K562 (cell line): Measurements from ENCODE around the gene ADM. TPM values are rescaled to one million over a fixed set of nuclear protein-coding genes. Genes with fewer than 3 reads are reported as not detected.

Experiments
- ATAC-seq: fragments of 200-7000 bp; cut with Tn5 transposase; 3 replicates; pipeline ENCODE4 v1.9.1; 2020; ENCODE audit warnings: moderate library complexity
- BruUV-seq: library from RNA; stranded (reverse); fragments of 400-500 nt; replicated peaks from 2 replicates; lab custom pipeline; 2021; lab: Mats Ljungman, UMichigan
- CTCF ChIA-PET: fragments of 300-600 bp; formaldehyde crosslinking; extraction: SDS; loops from one replicate; lab custom pipeline; 2021; ENCODE audit warnings: low intra/inter-chr PET ratio; lab: Yijun Ruan, JAX
- POLR2A ChIA-PET: fragments of 300-600, 350-650 bp; sonication (Branson Sonifier 250); formaldehyde crosslinking; extraction: SDS; loops from one replicate; lab custom pipeline; 2021; ENCODE audit warnings: antibody characterized with exemption, inconsistent platforms; lab: Yijun Ruan, JAX
- DNase-seq, 4 experiments: peaks; one replicate each; pipeline versions ENCODE4 v3.0.0 to v3.0.0-alpha.2; 2011 to 2018; ENCODE audit warnings: low spot score in 3 of 4, mixed read lengths in 3 of 4; ENCODE audit errors: extremely low read depth in 1 of 4
- FAIRE-seq: peaks from 2 replicates; lab custom pipeline; 2011; peaks lifted over from hg19 to GRCh38; lab: Jason Lieb, UNC
- H2AFZ ChIP-seq: 2 replicates; pipeline ENCODE4 v1.6.0; 2011; ENCODE audit warnings: low read depth, low read length, control low read depth, inconsistent platforms
- H3K27ac ChIP-seq: fragments of 200-600 bp; 3 replicates; pipeline ENCODE4 v1.8.0; 2011; ENCODE audit warnings: low read depth, mild to moderate bottlenecking, control low read depth, inconsistent platforms, low read length, moderate library complexity, mixed read lengths; ENCODE audit errors: extremely low read depth
- H3K27me3 ChIP-seq, 2 experiments: fragments of 300-600 bp in 1 of 2; 2 replicates in 1 of 2; 3 replicates in 1 of 2; pipeline versions ENCODE4 v1.6.0 to v1.8.0; 2011; ENCODE audit warnings: inconsistent platforms in 2 of 2, low read length in 2 of 2, mild to moderate bottlenecking in 1 of 2, mixed read lengths in 1 of 2, moderate library complexity in 1 of 2; ENCODE audit not compliant: control insufficient read depth in 2 of 2, insufficient read depth in 2 of 2
- H3K36me3 ChIP-seq: fragments of 300-600 bp; 3 replicates; pipeline ENCODE4 v1.8.0; 2011; ENCODE audit warnings: mild to moderate bottlenecking, low read length, inconsistent platforms; ENCODE audit not compliant: control insufficient read depth, insufficient read depth
- H3K4me1 ChIP-seq, 2 experiments: fragments of 200-600 bp in 1 of 2; replicated peaks in 1 of 2; 2 replicates in 1 of 2; 3 replicates in 1 of 2; pipeline versions ENCODE4 v1.5.1 to v1.8.0; 2011; ENCODE audit warnings: inconsistent platforms in 2 of 2, low read length in 2 of 2, mild to moderate bottlenecking in 1 of 2, mixed read lengths in 1 of 2, moderate library complexity in 1 of 2; ENCODE audit not compliant: control insufficient read depth in 2 of 2, insufficient read depth in 2 of 2
- H3K4me2 ChIP-seq: 2 replicates; pipeline ENCODE4 v1.6.1; 2011; ENCODE audit warnings: low read length, control low read depth, inconsistent platforms, mixed read lengths; ENCODE audit not compliant: insufficient read depth
- H3K4me3 ChIP-seq: fragments of 200-600 bp; sonication (generic), shearing (Covaris generic); 2 replicates; pipeline ENCODE4 v1.5.1; 2016; ENCODE audit warnings: control low read depth, inconsistent platforms
- H3K79me2 ChIP-seq: fragments of 200-600 bp; 3 replicates; pipeline ENCODE4 v1.8.0; 2011; ENCODE audit warnings: low read length, inconsistent platforms; ENCODE audit not compliant: control insufficient read depth, insufficient read depth
- H3K9ac ChIP-seq, 2 experiments: 2 replicates each; pipeline versions ENCODE4 v1.6.0 to v1.6.1; 2011; ENCODE audit warnings: low read depth in 2 of 2, low read length in 2 of 2, control low read depth in 1 of 2, inconsistent platforms in 1 of 2, mild to moderate bottlenecking in 1 of 2, mixed read lengths in 1 of 2; ENCODE audit not compliant: insufficient read depth in 1 of 2
- H3K9me1 ChIP-seq: one replicate; pipeline ENCODE4 v1.6.0; 2011; ENCODE audit warnings: inconsistent platforms, mild to moderate bottlenecking, low read length, moderate library complexity; ENCODE audit not compliant: control insufficient read depth, insufficient read depth
- H3K9me3 ChIP-seq: replicated peaks from 2 replicates; pipeline ENCODE4 v1.5.1; 2011; ENCODE audit warnings: low read depth, low read length, inconsistent platforms; ENCODE audit not compliant: control insufficient read depth, insufficient read depth
- H4K20me1 ChIP-seq: replicated peaks from 2 replicates; pipeline ENCODE4 v1.6.1; 2011; ENCODE audit warnings: low read length, inconsistent platforms, mixed read lengths; ENCODE audit not compliant: control insufficient read depth, insufficient read depth
- DACH1 ChIP-seq: fragments of 450-650 bp; IDR thresholded peaks from 2 replicates; pipeline ENCODE4 v1.6.1; 2018; ENCODE audit not compliant: partially characterized antibody
- E2F3 ChIP-seq: fragments of 250-450 bp; sonication (Bioruptor Pico); IDR thresholded peaks from 2 replicates; pipeline ENCODE4 v1.4.0; 2020; ENCODE audit warnings: mild to moderate bottlenecking
- ILF3 ChIP-seq: fragments of 450-650 bp; IDR thresholded peaks from 2 replicates; pipeline ENCODE4 v1.6.1; 2018; ENCODE audit warnings: antibody characterized with exemption, mild to moderate bottlenecking, moderate library complexity, borderline replicate concordance
- KDM2B ChIP-seq: fragments of 250-450 bp; sonication (Bioruptor Pico); IDR thresholded peaks from 2 replicates; pipeline ENCODE4 v1.8.0; 2021; ENCODE audit warnings: mild to moderate bottlenecking, moderate library complexity
- NR2C1 ChIP-seq, 2 experiments: fragments of 450-650 bp; IDR thresholded peaks; 2 replicates each; pipeline ENCODE4 v1.6.1; 2017; ENCODE audit warnings: mild to moderate bottlenecking in 2 of 2, antibody characterized with exemption in 1 of 2, inconsistent platforms in 1 of 2, missing compliant biosample characterization in 1 of 2, missing genetic modification characterization in 1 of 2
- STAT6 ChIP-seq: sonication (generic); formaldehyde crosslinking; IDR thresholded peaks from 2 replicates; pipeline ENCODE4 v1.8.1; 2023; ENCODE audit warnings: mild to moderate bottlenecking, missing genetic modification reagents
- TEAD2 ChIP-seq: fragments of 450-650 bp; IDR thresholded peaks from 2 replicates; pipeline ENCODE4 v1.6.1; 2016; ENCODE audit warnings: missing genetic modification characterization, control low read depth, missing compliant biosample characterization
- THRAP3 ChIP-seq: fragments of 450-650 bp; IDR thresholded peaks from 2 replicates; pipeline ENCODE4 v1.6.1; 2016; ENCODE audit warnings: mild to moderate bottlenecking, inconsistent platforms, borderline replicate concordance
- ZNF41 ChIP-seq: fragments of 250-450 bp; sonication (Bioruptor Pico); conservative IDR thresholded peaks from 2 replicates; pipeline ENCODE4 v1.4.0; 2020; ENCODE audit warnings: mild to moderate bottlenecking
- WGBS: fragments of 100-300 bp; shearing (Covaris generic); methylation state at CpG from one replicate; pipeline ENCODE4 v1.1.6; 2016; ENCODE audit warnings: low coverage, mixed read lengths; ENCODE audit not compliant: insufficient coverage; ENCODE audit errors: missing lambda C conversion rate; 5-methylcytosine and 5-hydroxymethylcytosine counted together
- in situ Hi-C: fragments of 300-500 bp; cut with MboI; formaldehyde crosslinking; loops from 4 replicates; pipeline ENCODE4 v1.15.0; 2018; ENCODE audit warnings: inconsistent platforms, mixed read lengths
- intact Hi-C: fragments of 100-400 bp; cut with micrococcal nuclease; formaldehyde crosslinking; loops from 2 replicates; pipeline ENCODE4 v1.14.2; 2022
- polyA plus RNA-seq, 8 experiments: library from polyadenylated mRNA; depleted of rRNA in 4 of 8; stranded (reverse) in 5 of 8; unstranded in 3 of 8; fragments of >200 nt; fragmentation: Nextera tagmentation in 2 of 8; fragmentation: Illumina TruSeq in 1 of 8; extraction: Ambion mirVana in 2 of 8; extraction: Trizol in 1 of 8; gene quantifications; 2 replicates each; pipeline versions ENCODE4 v1.2.1 to v1.2.3, GENCODE V29; 2011 to 2014; ENCODE audit warnings: inconsistent platforms in 1 of 8, missing spikeins in 1 of 8
- total RNA-seq, 7 experiments: library from RNA; depleted of rRNA in 6 of 7; stranded (reverse); fragments of >200 nt in 6 of 7; fragmentation: Illumina TruSeq in 2 of 7; extraction: Trizol in 2 of 7; gene quantifications; 2 replicates each; pipeline versions ENCODE4 v1.2.1 to v1.2.3, GENCODE V29; 2011 to 2021; ENCODE audit warnings: low replicate concordance in 1 of 7

ADM gene
- total and polyA plus RNA-seq, 9 of the 15 experiments (the other 6 are each of a cell fraction or from before 2014, with no cell fraction given): 0.23 to 0.49 (median 0.32) TPM; not detected in 6

DNA sequence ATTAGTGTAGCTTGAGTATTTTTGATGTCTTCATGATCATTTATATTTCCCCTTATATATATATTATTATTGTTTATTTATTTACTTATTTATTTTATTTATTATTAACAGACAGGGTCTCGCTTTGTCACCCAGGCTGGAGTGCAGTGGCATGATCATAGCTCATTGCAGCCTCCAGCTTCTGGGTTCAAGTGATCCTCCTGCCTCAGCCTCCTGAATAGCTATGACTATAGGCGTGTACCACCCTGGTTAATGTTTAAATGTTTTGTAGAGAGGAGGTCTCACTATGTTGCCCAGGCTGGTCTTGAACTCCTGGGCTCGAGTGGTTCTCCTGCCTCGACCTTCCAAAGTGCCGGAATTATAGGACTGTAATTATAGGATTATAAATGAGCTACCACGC is 10.2 kb downstream of the ADM start (continued):
- TF ChIP-seq TEAD2 (no peak), THRAP3 (no peak)

DNA sequence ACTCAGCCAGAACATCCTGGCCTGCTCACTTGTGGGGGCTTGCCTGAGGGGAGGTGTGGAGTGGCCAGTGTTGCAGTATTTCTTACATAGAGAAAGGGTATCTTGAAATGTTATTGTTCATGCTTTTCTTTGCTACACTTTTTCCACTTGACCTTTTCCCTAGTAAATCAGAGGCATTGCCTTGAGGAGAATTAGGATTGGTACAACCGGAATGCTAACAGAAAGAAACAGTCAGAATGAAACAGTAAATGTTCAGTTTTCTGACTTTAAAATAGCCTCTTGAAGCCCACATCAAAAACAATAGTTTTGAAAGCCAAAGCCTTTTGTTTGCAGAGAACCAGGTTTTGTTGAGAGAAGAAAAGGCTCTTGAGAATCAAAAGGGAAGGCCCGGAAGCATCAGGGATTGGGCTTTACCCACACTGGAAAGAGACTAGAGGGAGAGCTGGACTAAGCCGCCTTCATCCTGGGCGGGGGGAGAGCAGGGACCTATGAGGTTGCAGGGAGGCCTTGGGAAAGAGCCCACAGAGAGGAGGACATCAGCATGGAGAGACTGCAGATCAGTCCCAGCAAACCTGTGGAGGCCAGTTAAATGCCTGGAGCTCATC is 12.4 kb downstream of the ADM start:
- H4K20me1 ChIP-seq: no peaks in the 10 kb centered on the region
- 0% methylated on average over 4 of the region's 4 CpGs for WGBS
- H3K4me3 ChIP-seq: no peak overlapping the region
- intact Hi-C loops (loop anchor here (10.0 kb wide), 1 partner anchor 212 kb away; no protein-coding TSS in a partner anchor), in situ Hi-C loops (loop anchor here (10.0 to 25.0 kb wide), 2 partner anchors 455 to 552 kb away; no protein-coding TSS in a partner anchor)
- no peak for DNase-seq
- H3K36me3 ChIP-seq: no peaks in the 10 kb centered on the region
- H2AFZ ChIP-seq: no peak overlapping the region
- BruUV-seq: no TSS peak
- no peaks in the 10 kb centered on the region for H3K9me3 ChIP-seq
- no peak for FAIRE-seq
- no peaks in the 10 kb centered on the region for H3K4me1 ChIP-seq
- H3K4me2 ChIP-seq: no peak overlapping the region
- CTCF ChIA-PET: no interaction called here
- H3K27me3 ChIP-seq: peaks cover 0 to 4% of the 10 kb centered on the region in 2 experiments; a peak in 2 of 5 replicates
- no peak overlapping the region for H3K9ac ChIP-seq
- POLR2A ChIA-PET: interaction anchor here (0.8 to 2.4 kb wide), 3 partner anchors 9 to 14 kb away, joined by 4 to 8 read pairs (median 4); no protein-coding TSS in a partner anchor
- no peak overlapping the region for H3K27ac ChIP-seq
- no peaks in the 10 kb centered on the region for H3K9me1 ChIP-seq
- no peaks in the 10 kb centered on the region for H3K79me2 ChIP-seq
- no peak for TF ChIP-seq STAT6
- no peak for TF ChIP-seq ZNF41 (CRISPR knock-in tag)
- no peak for TF ChIP-seq NR2C1 (IDR thresholded peaks at IDR 0.05)
- TF ChIP-seq NR2C1 (tag; IDR thresholded peaks at IDR 0.05): no peak
- TF ChIP-seq ILF3: no peak
- TF ChIP-seq E2F3 (CRISPR knock-in tag): no peak
- TF ChIP-seq DACH1: no peak
- no peak for TF ChIP-seq KDM2B
- no peak for ATAC-seq
